Measurements from ENCODE around the gene BMPR1A.
"Not testable (repeated sequence)": the region's sequence is repeated elsewhere in the genome, so short reads cannot be mapped to it uniquely, and the experiment has no call there.

BMPR1A gene

DNA sequence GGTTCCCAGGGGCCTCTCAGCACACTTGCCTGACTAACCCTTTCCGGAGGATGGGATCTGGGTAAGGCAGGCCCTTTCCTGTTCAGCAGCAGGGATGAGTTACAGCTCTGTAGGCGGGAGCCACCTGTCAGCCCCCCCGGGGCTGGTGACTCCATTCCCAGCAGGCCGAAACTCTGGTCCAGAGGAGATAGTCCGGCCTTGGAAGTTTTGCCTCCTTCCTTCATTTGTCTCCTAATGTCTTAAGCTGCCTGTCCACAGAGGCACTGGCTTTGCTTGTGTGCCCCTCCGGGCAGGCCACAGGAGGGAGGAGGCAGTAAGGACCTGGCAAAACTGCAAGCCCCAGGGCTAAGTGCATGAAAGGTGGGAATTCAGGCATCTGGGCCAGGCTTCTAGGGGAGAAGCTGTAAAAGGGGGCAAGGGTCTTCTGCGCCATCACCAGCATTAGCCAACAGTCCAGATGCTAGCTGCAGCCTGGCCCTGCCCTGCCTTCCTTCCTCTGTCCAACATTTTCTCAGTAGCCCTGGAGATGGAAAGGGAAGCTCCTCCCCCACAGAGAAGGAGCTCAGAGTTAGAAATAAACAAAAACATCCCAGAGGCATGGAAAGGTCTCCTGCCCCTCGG, 213.1 kb downstream of the BMPR1A start:
- DNase-seq (ENCODE audit: low read depth in 2 of 2) = no peak

DNA sequence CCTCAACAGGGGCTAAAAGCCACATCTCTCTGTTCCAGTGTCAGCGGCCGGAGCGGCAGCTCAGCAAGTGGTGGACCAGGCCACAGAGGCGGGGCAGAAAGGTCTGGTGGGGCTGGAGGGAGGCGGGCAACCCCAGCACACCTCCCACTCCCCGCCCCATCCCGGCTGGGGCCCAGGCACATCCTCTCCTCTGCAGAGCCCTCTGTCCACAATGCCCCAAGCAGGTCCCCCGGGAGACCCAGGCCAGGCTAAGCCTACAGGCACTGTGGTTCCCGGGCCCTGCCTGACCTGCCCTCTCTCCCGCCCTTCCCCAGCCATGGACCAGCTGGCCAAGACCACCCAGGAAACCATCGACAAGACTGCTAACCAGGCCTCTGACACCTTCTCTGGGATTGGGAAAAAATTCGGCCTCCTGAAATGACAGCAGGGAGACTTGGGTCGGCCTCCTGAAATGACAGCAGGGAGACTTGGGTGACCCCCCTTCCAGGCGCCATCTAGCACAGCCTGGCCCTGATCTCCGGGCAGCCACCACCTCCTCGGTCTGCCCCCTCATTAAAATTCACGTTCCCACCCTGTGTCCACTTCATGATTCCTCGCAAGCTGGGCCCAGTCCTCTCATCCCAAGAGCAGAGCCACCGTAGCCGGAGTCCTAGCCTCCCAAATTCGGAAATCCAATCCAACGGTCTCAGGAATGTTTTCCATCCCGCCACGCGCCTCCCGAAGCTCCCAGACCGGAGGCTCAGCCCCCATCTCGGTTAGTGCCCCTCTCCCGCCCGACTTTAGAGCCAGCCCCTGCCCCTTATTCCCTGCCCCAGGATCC, 214.0 kb downstream of the BMPR1A start:
- no peak for DNase-seq (ENCODE audit: low read depth in 2 of 2)

DNA sequence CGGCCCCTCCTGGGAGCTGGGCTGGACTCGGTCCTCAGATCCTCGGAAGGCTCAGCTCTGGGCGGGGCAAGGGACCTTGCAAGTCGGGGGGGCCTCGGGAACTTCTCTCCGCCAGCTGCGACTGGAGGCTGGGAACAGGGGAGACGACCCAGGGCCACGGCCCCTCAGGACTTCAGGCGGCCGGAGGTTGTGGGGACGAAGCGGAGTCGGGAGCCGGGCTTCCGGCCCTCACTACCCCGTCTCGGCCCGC, 214.5 kb downstream of the BMPR1A start:
- DNase-seq (ENCODE audit: low read depth in 2 of 2) = no peak

DNA sequence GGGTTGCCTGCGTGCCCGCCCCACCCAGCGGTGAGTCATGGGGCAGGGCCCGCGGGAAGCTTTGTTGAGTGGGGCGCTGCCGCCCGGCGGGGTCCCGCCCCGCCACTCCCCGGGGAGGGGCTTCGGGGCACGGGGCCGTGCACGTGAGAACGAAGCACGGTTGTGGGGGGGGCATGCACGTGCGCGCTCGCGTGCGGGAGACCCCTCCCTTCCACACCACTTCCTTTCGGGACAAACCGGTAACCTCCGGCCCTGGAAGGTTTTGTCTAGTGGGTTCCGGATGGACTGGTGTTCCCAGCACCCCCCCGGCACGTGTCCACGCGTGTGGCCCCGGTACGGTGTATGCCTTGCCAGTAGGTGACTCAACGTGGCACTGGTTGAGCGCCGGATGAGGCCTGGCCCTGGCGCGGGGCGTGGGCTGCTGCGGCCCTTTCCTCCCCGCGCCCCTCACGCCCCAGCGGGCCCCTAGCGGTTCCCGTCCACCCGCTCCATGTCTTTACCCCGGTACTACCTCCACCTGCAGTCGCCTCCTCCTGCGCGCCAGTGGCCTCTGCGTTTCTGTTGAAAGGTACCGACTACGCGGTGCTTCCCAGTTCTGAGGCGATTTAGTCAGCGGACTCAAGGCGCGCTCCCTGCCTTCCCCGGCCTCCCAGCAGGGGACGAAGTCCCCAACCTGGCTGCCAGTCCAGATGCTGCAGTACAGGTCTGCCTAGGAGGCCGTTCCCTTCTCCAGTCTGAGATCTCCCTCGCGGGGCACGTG, 215.0 kb downstream of the BMPR1A start:
- DNase-seq (ENCODE audit: low read depth in 2 of 2) = peak; percentile 74 to 79

DNA sequence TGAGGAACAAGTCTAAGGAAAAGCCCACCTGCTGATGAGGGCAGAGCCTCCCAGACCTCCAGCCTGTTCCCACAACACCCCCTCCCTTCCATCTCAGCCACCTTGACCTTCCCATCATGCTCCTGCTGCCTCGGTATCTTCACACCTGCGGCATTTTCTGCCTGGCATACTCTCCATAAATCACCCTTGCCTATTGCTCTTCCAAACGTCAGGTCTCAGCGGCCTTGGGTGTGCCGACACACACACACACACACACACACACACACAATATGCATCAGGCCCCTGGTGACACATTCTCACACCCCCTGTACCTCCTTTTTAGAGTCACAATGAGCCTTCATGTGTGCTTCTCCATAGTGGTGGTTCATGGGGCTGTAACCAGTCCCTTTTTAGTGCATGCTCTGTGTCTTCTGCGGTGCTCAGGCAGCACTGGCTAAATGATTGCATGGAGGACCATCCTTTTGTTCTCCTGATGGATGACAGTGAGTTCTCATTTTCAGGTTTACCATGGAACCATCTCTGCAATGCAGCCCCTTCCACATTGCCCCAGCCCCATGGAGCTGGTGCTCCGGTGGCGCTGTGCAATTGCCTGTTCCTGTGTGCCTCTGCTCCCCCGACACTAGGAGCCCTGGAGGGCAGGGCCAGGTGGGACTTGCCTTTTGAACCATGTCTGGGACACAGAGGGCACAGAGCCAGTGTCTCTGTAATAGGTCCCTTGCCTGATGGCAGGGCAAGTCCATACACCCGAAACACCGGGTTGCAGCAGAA, 216.4 kb downstream of the BMPR1A start:
- DNase-seq (ENCODE audit: low read depth in 2 of 2) = no peak

DNA sequence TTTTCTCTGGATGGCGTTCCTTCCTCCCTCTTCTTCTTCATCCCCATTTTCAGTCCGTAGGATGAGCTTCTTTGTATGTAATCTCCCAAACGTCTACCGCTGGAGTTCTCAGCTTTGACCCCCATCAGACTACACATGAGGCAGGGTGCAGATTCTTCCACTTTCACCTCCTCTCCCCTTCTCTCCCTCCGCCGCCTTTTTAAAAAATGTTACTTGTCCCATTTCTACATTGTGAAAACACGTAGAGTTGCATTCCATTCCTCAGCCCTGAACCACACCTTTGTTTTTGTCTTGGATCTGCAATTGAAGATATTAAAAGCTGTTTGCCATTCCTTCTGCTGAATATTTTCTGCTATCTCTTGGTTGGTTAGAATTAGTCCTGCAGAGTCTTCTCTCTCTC, 218.1 kb downstream of the BMPR1A start:
- DNase-seq (ENCODE audit: low read depth in 2 of 2) = no peak

DNA sequence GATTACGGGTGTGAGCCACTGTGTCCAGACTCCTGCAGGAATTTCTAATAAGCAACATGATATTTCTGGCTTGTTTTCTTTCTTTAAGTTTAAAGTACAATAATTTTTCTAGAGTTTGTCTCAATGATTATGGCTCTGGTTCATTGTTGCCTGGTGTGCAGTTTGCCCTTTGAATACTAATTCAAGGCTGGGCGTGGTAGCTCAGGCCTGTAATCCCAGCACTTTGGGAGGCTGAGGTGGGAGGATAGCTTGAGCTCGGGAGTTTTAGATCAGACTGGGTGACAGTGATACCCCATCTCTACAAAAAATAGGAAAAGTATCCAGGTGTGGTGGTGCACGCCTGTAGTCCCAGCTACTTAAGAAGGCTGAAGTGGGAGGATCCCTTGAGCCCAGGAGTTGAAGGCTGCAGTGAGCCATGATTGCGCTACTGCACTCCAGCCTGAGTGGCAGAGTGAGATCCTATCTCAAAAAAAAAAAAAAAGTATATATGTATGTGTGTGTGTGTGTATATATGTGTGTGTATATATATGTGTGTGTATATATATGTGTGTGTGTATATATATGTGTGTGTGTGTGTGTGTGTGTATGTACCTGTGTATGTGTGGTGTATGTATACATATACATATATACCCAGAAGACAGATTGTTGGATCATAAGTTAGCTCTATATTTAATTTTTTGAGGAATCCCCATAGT, 220.1 kb downstream of the BMPR1A start:
- no peak for DNase-seq (ENCODE audit: low read depth in 2 of 2)

DNA sequence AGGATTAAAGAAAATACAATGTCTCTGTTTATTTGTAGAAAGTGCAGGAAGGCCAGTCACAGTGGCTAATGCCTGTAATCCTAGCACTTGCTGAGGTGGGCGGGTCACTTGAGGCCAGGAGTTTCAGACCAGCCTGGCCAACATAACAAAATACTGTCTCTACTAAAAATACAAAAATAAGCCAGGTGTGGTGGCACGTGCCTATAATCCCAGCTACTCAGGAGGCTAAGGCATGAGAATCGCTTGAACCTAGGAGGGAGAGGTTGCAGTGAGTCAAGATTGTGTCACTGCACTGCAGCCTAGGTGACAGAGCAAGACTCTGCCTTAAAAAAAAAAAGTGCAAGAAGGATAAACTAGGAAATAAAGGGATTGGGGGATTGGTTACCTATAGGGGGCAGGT, 222.0 kb downstream of the BMPR1A start:
- not testable (repeated sequence) for DNase-seq (ENCODE audit: low read depth in 2 of 2)

DNA sequence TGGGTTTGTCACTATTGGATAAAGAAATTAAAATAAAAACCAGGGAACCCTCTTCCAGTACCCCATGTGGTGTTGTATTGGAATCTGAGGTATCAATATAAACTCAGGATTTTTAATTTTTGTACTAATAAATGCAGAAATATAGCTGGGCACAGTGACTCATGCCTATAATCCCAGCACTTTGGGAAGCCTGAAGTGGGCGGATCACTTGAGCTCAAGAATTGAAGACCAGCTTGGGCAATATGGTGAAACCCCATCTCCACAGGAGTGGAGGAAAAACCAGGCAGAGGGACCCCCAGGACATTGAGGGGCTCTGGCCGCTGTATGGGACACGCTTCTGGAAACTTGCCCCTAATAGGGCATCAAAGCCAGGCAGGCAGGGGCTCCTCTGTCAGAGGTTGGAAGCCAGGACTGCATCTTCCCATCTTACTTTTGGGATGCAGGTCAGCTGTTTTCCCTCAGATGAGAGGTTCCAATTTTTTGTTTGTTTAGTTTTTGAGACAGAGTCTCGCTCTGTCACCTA, 222.9 kb downstream of the BMPR1A start:
- no peak for DNase-seq (ENCODE audit: low read depth in 2 of 2)

DNA sequence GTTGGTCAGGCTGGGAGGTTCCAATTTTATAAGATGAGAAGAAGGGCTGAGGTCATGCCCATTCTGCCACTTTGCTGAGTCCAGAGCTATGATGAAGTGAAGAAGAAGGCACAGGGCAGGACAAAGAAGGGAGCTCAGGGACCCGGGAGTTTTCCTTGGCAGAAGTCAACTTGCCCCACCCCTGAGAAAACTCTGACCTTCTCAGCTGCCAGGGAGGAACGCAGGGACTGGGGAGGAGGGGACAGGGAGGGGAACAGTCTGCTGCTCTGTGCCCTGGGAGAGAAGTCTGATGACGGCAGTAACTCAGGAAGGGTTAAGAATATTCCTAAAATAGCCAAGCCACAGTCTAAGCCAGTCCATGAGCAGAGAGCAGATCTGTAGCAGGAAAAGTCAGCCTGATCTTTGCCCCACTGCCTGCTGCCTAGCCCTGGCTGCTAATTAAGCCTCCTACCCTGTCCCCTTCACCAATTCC, 223.6 kb downstream of the BMPR1A start:
- no peak for DNase-seq (ENCODE audit: low read depth in 2 of 2)

DNA sequence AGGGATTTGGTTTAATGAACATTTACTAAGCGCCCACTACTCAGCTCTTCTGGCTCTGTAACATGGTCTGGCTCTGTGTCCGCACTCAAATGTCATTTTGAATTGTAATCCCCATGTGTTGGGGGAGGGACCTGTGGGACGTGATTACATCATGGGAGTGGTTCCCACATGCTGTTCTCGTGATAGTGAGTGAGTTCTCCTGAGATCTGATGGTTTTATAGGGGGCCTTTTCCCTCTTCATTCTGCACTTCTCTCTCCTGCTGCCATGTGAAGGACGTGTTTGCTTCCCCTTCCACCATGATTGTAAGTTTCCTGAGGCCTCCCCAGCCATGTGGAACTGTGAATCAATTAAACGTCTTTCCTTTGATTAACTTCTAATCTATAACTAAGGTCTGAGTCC, 224.6 kb downstream of the BMPR1A start:
- DNase-seq (ENCODE audit: low read depth in 2 of 2) = not testable (repeated sequence)

DNA sequence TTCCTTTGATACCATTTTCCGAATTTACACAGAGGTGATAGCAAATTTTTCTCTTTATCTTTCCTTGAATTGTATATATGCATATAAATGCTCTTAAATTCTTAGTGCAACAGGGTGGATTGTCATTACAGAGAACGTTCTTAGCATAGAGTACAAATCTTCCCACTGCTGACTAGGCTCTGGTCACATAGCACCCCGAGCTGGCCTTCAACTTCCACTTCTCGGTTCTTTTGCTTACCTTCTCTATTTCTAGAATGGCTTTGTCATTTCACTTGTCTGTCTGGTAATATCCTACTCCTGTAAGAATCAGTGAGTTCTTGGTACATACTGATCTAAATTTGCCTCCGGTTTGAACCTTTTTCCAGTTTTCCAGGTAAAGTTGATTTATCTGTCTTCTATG, 225.3 kb downstream of the BMPR1A start:
- no peak for DNase-seq (ENCODE audit: low read depth in 2 of 2)
